Memory B cell (primary cell): Measurements from ENCODE around the gene NPHP4.

Source experiments
- ATAC-seq: fragments of 150-1000 bp; cut with Tn5 transposase; 2 replicates; pipeline ENCODE4 v1.10.0; 2021; ENCODE audit warnings: low read depth, mild to moderate bottlenecking, moderate library complexity
- DNase-seq, 2 donors: peaks; one replicate each; pipeline ENCODE4 v3.0.0; 2022; ENCODE audit warnings: low spot score in 2 of 2
- H3K27ac Mint-ChIP-seq: one replicate; pipeline ENCODE4 v1.8.0; 2022; ENCODE audit warnings: mild to moderate bottlenecking, moderate library complexity, mixed read lengths
- H3K27me3 Mint-ChIP-seq: one replicate; pipeline ENCODE4 v1.8.0; 2022; ENCODE audit warnings: mixed read lengths
- H3K36me3 Mint-ChIP-seq: one replicate; pipeline ENCODE4 v1.8.0; 2022; ENCODE audit warnings: mild to moderate bottlenecking, mixed read lengths
- H3K4me1 Mint-ChIP-seq: one replicate; pipeline ENCODE4 v1.8.0; 2022; ENCODE audit warnings: mixed read lengths
- H3K4me3 Mint-ChIP-seq: one replicate; pipeline ENCODE4 v1.8.0; 2022; ENCODE audit warnings: mild to moderate bottlenecking, moderate library complexity, mixed read lengths
- H3K9me3 Mint-ChIP-seq: one replicate; pipeline ENCODE4 v1.8.0; 2022; ENCODE audit warnings: mixed read lengths

NPHP4 gene

DNA sequence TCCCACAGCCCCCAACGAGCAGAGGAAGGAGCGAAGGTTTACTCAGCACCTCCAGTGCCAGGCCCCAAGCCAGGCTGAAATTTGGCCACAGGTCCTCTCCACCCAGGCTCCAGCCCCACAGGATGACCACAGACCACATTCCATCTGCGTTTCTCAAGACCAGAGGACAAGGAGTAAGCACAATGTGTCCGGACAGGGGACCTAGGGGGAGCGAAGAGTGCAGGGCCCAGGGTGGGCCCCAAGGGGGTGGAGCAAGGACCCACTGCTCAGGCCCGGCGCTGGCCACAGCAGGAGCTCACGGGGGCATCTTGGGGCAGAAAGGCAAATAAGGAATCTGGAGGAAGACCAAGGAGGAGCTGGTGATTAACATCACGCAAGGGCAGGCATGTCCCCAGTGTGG lies 100.5 kb downstream of the NPHP4 start:
- no peaks in the 10 kb centered on the region for H3K9me3 Mint-ChIP-seq
- H3K4me1 Mint-ChIP-seq = no peaks in the 10 kb centered on the region
- H3K36me3 Mint-ChIP-seq = peaks cover 7% of the 10 kb centered on the region
- H3K4me3 Mint-ChIP-seq = no peak overlapping the region
- H3K27me3 Mint-ChIP-seq = no peaks in the 10 kb centered on the region
- no peak for ATAC-seq
- H3K27ac Mint-ChIP-seq = no peak overlapping the region
- DNase-seq = no peak

DNA sequence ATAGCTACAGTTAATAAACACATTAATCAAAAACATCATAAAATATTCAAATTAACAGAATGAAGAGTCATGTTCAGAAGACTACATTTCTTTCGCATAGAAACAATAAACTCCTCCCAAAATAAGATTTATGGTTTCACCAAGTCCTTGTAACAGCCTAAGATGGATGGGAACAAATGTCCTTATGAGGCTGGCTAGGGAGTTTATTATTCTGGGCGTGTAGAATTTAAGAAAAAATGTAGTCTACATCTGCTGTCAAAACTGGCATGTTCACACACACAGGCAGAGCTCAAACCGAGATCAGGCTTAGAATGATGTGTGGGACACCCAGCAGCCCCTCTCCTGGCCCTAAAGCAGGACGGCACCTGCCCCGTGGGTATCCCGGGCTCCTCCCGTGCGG lies 101.1 kb downstream of the NPHP4 start:
- H3K9me3 Mint-ChIP-seq = no peaks in the 10 kb centered on the region
- no peak overlapping the region for H3K27ac Mint-ChIP-seq
- no peak for ATAC-seq
- H3K4me3 Mint-ChIP-seq = no peak overlapping the region
- H3K4me1 Mint-ChIP-seq = no peaks in the 10 kb centered on the region
- peaks cover 7% of the 10 kb centered on the region for H3K36me3 Mint-ChIP-seq
- no peak for DNase-seq
- H3K27me3 Mint-ChIP-seq = no peaks in the 10 kb centered on the region

DNA sequence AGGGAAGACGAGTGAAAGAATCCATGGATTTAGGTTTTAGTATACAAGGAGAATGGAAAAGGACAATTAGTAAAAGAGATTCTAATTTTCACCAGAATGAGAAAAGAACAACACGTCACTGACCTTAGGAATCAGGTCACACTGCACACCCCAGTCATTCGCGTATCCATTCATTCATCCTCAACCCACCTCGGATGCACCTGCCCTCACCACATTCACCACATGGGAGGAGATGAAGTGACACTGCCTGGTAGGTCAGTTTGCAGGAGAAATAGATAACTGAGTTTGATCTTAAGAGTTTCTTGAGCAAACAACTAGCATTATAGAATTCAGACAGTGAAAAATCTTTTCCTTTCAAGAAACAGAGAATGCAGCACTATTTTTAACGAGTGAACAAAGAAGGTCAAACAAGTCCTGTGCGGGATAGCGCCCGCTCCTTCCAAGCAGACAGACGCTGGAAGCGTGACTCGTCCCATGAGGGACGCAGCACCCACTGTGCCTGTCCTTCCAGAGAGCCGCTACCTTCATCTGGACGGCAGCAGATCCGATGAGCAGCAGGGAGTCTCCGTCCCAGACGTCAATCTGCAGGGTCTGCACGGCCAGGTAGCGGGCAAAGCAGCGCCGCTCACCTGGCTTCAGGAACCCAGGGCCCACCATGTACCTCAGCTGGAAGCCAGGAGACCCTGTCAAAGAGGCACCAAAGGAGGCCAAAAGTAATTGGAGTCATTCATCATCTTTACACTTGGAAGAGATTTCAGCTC lies 101.7 kb downstream of the NPHP4 start:
- no peak for ATAC-seq
- DNase-seq = no peak
- H3K36me3 Mint-ChIP-seq = peaks cover 7% of the 10 kb centered on the region
- H3K4me1 Mint-ChIP-seq = no peaks in the 10 kb centered on the region
- H3K4me3 Mint-ChIP-seq = no peak overlapping the region
- no peaks in the 10 kb centered on the region for H3K9me3 Mint-ChIP-seq
- no peaks in the 10 kb centered on the region for H3K27me3 Mint-ChIP-seq
- no peak overlapping the region for H3K27ac Mint-ChIP-seq

DNA sequence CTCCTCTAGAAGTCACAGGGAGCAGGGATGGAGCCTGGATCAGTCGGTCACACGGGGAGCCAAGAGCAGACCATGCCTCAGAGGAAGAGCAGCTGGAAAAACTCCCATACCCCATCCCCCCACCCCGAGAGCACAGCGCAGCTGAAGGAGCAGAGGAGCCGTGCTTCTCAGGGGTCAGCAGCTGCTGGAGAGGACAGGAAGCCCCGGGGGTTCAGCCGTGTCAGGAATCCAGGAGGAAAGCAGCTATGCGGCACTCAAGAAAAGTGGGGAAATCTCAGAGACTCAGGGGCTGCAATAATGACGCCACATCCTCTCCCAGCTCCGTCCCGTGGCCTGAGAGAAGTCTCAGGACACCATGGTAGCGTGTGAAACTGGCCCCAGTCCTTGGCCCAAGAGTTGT lies 102.3 kb downstream of the NPHP4 start:
- DNase-seq = no peak
- H3K4me3 Mint-ChIP-seq = no peak overlapping the region

DNA sequence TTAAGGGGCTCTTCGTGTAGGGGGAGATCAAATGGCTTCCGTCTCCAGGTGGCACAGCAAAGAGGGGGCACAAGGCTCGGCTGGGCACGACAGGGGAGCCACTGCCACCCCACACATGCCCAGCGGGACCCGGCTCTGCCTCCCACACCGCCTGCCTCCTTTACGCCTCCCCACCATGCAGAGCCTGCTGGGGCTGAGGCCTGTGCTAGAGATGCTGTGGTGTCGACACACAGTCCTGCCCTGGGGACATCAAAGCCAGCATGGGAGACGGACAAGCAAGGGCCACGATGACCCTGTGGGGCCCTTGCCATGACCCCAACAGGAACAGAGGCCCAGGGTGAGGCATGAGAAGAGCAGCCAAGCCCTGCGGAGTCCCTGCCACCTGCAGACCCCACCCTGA lies 102.8 kb downstream of the NPHP4 start:
- no peaks in the 10 kb centered on the region for H3K27me3 Mint-ChIP-seq
- H3K27ac Mint-ChIP-seq = no peak overlapping the region
- ATAC-seq (no peak), DNase-seq (no peak)
- H3K4me3 Mint-ChIP-seq = no peak overlapping the region
- no peaks in the 10 kb centered on the region for H3K4me1 Mint-ChIP-seq
- H3K36me3 Mint-ChIP-seq = peaks cover 8% of the 10 kb centered on the region
- H3K9me3 Mint-ChIP-seq = no peaks in the 10 kb centered on the region

More for the DNA sequence above, 102.3 kb downstream of the NPHP4 start:
- no peak overlapping the region for H3K27ac Mint-ChIP-seq
- H3K4me1 Mint-ChIP-seq = no peaks in the 10 kb centered on the region
- H3K27me3 Mint-ChIP-seq = no peaks in the 10 kb centered on the region
- no peak for ATAC-seq
- H3K9me3 Mint-ChIP-seq = no peaks in the 10 kb centered on the region
- peaks cover 11% of the 10 kb centered on the region for H3K36me3 Mint-ChIP-seq

DNA sequence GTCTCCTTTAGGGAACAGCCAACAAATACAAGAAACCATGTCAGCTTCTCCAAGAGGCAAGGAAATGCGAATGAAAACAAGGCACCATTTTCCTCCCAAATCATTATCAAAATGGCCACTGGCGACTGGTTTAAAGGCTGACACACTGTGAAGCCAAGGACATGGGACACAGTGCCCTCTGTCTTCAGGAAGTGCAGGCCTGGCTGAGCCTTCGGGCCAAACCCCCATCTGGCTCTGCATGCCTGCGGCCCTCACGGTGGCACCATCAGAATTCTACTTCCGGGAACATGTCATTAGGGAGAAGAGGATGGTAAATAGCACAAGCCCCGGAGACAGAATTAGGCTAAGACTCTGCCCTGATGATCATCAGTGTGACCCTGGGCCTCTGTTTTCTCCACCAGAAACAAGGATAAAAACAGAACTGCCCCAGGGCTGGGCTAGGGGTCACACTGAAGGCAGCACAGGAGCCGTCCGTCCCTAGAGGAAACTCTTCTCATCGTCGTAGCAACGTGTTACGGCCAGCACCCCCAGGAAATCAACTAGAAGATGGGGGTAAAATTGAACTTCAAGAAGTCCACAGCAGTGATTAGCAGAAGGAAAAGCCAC lies 103.5 kb downstream of the NPHP4 start:
- no peak for ATAC-seq
- H3K27me3 Mint-ChIP-seq = no peaks in the 10 kb centered on the region
- H3K4me1 Mint-ChIP-seq = no peaks in the 10 kb centered on the region
- no peaks in the 10 kb centered on the region for H3K9me3 Mint-ChIP-seq
- no peak overlapping the region for H3K27ac Mint-ChIP-seq
- no peak for DNase-seq
- peaks cover 7% of the 10 kb centered on the region for H3K36me3 Mint-ChIP-seq
- H3K4me3 Mint-ChIP-seq = no peak overlapping the region

DNA sequence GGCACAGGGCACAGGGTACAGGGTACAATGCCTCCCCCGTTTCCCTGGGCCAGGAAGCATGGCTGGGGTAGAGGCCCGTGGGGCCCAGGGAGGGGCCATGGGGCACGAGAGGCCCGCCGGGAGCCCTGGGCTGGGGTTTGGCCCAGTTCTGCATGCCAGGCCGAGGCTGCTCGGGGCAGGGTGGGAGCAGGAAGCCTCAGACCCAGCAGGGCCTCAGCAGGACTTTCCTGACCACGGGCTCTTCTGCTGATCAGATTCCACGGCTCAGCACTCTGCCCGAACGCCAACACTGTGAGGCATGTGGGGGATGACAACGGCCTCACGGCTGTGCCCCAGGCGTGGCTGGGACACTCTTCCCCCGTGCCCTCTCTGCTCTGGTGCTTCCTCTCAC lies 104.3 kb downstream of the NPHP4 start:
- Mint-ChIP-seq H3K4me3 (no peak overlapping the region), H3K36me3 (peaks cover 13% of the 10 kb centered on the region), H3K27me3 (no peaks in the 10 kb centered on the region), H3K9me3 (no peaks in the 10 kb centered on the region), H3K4me1 (no peaks in the 10 kb centered on the region), H3K27ac (no peak overlapping the region)
- DNase-seq = no peak
- ATAC-seq = no peak

DNA sequence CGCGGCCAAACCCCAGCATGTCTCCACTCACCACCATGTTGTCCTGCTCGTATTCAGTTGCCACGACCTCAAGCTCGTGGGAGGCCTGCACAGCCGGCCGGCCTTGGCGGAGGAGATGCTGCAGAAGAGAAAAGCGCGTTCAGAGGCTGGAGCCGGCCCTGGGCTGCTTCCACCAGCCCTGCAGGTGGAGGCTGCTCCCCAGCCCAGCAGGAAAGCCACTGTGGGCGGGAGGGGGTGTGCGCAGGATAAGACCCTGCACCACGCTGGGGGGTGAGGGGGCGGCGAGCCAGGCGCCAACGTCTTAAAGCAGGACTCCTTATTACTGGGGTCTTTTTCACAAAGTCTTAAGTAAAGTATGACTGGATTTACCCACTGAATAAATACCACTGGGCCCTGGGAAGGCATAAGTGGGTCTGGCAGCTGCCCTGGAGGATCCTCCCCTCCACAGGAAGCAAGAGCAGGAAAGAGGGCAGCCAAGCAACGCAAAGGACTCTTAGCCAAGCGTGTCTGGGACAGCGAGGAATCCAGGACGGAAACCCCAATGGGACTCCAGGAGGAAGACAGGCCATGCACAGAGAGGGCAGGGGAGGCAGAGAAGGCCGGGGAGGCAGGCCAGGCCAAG lies 104.8 kb downstream of the NPHP4 start:
- Mint-ChIP-seq H3K36me3 (peaks cover 16% of the 10 kb centered on the region), H3K4me1 (no peaks in the 10 kb centered on the region), H3K4me3 (no peak overlapping the region), H3K27ac (no peak overlapping the region), H3K9me3 (no peaks in the 10 kb centered on the region), H3K27me3 (no peaks in the 10 kb centered on the region)
- DNase-seq (no peak), ATAC-seq (no peak)

DNA sequence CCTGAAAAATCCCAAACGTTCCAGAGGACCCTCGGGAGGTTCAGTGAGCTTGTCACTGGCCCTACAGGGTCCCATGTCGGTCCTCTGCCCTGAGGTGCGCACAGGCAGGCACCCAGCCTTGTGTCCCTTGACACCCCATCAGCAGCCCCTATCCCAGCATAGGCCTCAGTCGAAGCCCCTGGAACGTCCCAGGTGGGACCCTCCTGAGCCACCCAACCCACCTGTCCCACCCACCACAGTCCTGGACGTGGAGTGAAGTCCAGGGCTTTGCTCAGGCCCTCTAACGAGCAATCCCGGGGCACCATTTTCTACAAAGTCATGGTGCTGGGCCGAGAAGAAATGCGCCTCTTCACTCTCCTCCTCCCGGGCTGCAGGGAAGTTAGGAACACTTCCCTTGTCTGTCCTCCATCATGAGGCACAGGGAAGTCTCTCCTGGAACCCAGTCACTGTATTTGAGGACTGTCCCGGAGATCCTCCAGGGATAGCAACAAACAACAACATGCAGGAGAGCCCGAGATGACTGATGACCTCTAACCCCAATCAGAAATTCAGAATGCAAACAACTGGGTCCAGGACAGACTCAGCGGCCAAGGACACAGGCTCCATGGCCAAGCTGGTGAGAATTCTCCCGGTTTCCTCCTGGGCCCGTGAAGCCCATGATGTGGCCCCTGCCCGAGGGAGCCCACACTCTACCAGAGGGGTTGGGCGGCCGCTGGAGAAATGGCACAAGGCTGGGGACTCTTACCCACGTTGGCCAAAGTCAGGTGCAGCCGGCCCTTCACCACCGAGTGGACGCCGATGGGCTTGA lies 105.5 kb downstream of the NPHP4 start:
- H3K9me3 Mint-ChIP-seq = no peaks in the 10 kb centered on the region
- H3K27me3 Mint-ChIP-seq = no peaks in the 10 kb centered on the region
- H3K4me3 Mint-ChIP-seq = no peak overlapping the region
- ATAC-seq = no peak
- H3K36me3 Mint-ChIP-seq = peaks cover 18% of the 10 kb centered on the region
- no peak overlapping the region for H3K27ac Mint-ChIP-seq
- no peak for DNase-seq
- no peaks in the 10 kb centered on the region for H3K4me1 Mint-ChIP-seq

DNA sequence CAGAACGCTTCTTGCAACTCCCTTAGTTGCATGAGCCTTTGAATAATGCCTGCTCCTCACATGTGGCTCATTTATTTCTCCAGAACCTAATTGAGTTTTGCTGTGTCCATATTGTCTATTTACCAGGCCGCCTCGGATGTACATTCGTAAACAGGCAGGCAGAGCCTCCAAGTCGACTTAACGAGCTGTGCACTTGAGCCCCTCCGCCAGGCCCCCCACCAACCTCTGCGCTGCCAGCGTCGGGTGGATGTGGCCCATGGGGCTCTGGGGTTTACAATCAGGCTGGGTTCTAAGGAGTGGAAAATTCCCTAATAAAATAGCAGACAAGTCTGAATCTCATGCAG lies 106.1 kb downstream of the NPHP4 start:
- no peak for DNase-seq
- Mint-ChIP-seq H3K4me3 (no peak overlapping the region), H3K4me1 (no peaks in the 10 kb centered on the region), H3K36me3 (peaks cover 18% of the 10 kb centered on the region), H3K27me3 (no peaks in the 10 kb centered on the region), H3K9me3 (no peaks in the 10 kb centered on the region), H3K27ac (no peak overlapping the region)
- no peak for ATAC-seq

DNA sequence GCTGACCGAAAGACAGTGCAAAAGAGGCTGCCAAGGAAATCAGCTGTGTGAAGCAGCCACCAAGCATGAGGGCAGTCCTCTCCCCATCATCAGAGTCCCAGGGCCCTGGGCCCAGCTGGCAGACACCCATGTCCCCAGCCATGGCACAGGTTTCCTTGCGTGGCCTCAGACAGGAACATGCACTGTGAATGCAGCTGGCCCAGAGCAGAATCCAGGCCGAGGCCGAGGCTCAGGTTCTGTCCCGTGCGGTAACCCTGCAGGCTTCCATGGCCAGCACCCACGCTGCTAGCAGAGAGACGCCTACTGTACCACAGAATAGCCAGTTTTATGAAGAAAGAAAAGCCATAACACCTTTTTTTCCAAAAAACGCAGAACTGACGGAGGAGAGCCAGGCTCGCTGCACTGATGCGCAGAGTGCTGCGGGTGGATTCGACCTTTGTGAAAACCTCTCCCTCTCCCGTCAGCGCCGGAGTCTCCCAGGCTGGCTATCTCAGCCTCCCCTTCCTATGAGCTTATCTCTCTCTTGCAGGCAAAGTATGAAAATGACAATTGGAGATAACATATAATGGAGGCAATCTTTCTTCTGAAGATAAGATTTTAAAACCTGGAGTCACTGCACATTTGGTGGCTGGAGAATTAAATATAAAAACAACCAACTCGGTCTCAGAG lies 106.6 kb downstream of the NPHP4 start:
- Mint-ChIP-seq H3K36me3 (peaks cover 20% of the 10 kb centered on the region), H3K27ac (no peak overlapping the region), H3K4me1 (no peaks in the 10 kb centered on the region), H3K27me3 (no peaks in the 10 kb centered on the region), H3K9me3 (no peaks in the 10 kb centered on the region), H3K4me3 (no peak overlapping the region)
- ATAC-seq (no peak), DNase-seq (no peak)

DNA sequence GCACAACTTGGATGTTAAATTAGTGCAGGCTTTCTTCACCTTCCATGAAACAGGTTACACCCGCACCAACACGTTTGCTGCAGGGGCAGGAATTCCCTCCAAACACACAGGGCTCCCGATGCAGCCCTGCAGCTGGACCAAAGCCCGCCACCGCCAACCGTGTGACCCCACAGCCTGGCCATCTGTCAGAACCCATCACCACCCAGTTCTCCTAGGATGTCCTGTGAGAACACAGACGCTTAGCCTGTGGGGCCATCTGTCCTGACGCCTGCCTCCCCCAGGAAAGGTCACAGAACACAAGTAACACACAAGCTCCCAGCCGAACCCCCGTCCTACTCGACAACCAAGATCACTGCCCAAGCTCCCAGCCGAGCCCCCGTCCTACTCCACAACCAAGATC lies 108.1 kb downstream of the NPHP4 start:
- Mint-ChIP-seq H3K4me3 (no peak overlapping the region), H3K4me1 (no peaks in the 10 kb centered on the region), H3K36me3 (peaks cover 33% of the 10 kb centered on the region), H3K9me3 (peaks cover 6% of the 10 kb centered on the region), H3K27ac (no peak overlapping the region), H3K27me3 (no peaks in the 10 kb centered on the region)
- ATAC-seq (no peak), DNase-seq (no peak)

DNA sequence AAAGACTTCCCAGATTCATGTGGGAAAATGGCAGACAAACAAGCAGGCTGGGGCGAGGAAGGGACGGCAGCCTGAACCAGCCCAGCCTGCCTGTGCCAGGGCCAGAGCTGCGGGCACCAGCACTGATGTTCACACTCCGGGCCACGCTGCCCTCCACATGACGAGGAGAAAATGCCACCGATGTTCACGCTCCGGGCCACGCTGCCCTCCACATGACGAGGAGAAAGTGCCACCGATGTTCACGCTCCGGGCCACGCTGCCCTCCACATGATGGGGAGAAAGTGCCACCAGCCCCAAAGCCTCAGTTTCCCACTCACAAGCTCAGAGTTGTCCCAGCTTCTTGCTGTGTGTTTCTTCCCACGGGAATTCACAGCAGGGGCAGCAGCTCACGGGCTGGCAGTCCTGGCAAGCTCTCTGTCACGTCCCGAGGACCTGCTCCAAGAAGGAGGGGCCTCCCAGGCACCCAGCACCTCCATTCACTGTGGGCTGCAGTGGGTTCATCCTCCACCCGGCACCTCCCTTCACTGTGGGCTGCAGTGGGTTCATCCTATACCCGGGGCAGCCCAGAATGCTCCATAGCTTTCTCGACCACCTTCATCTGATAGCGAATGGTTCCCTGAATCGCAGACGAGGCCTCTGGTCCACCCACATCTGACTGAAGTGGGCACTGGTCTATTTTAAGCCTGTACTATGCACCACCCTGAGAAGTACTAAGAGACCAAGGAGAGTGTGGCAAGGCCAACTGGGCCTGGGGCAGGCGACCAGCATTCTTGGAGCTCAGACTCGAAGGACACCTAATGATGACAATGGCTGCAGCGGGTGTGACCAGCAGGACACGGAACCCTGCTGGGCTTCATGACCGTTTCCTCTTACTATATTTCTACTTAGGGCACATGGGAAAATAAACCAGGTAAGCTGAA lies 108.8 kb downstream of the NPHP4 start:
- ATAC-seq (no peak), DNase-seq (no peak)
- Mint-ChIP-seq H3K27ac (no peak overlapping the region), H3K36me3 (peaks cover 33% of the 10 kb centered on the region), H3K4me1 (no peaks in the 10 kb centered on the region), H3K9me3 (peaks cover 6% of the 10 kb centered on the region), H3K4me3 (no peak overlapping the region), H3K27me3 (no peaks in the 10 kb centered on the region)
